HepG2 (cell line): ENCODE measurements around the gene SERPINB7. TPM values are rescaled to one million over a fixed set of nuclear protein-coding genes. Genes with fewer than 3 reads are reported as not detected.

ENCODE experiments used
- ATAC-seq: fragments of 200-7000 bp; cut with Tn5 transposase; 3 replicates; pipeline ENCODE4 v1.9.1; 2020; ENCODE audit warnings: mild to moderate bottlenecking, moderate library complexity
- BruUV-seq: library from RNA; stranded (reverse); fragments of 400-500 nt; replicated peaks from 2 replicates; lab custom pipeline; 2021; lab: Mats Ljungman, UMichigan
- CTCF ChIA-PET: fragments of 300-600 bp; formaldehyde crosslinking; extraction: SDS; loops from one replicate; lab custom pipeline; 2021; ENCODE audit warnings: low total read pairs, inconsistent platforms, low intra/inter-chr PET ratio; lab: Yijun Ruan, JAX
- POLR2A ChIA-PET: fragments of 350-600 bp; sonication (Branson Sonifier 250); formaldehyde crosslinking; loops from one replicate; lab custom pipeline; 2020; ENCODE audit warnings: antibody characterized with exemption, inconsistent platforms; lab: Yijun Ruan, JAX
- DNase-seq: peaks from one replicate; pipeline ENCODE4 v3.0.0-alpha.2; 2015; ENCODE audit warnings: low spot score
- FAIRE-seq: peaks from 3 replicates; lab custom pipeline; 2011; peaks lifted over from hg19 to GRCh38; lab: Jason Lieb, UNC
- H2AFZ ChIP-seq: one replicate; pipeline ENCODE4 v1.6.1; 2011; ENCODE audit warnings: low read length, inconsistent platforms
- H3K27ac ChIP-seq: fragments of 300-600 bp; 3 replicates; pipeline ENCODE4 v1.8.0; 2011; ENCODE audit warnings: mixed run types, mild to moderate bottlenecking, mixed read lengths, low read length, inconsistent platforms; ENCODE audit not compliant: insufficient read depth; ENCODE audit errors: extremely low read length
- H3K27me3 ChIP-seq, 2 experiments: fragments of 200-600 bp in 1 of 2; 2 replicates in 1 of 2; 3 replicates in 1 of 2; pipeline versions ENCODE4 v1.6.0 to v1.8.0; 2011; ENCODE audit warnings: low read length in 2 of 2, mild to moderate bottlenecking in 2 of 2, moderate library complexity in 2 of 2, inconsistent platforms in 1 of 2; ENCODE audit not compliant: insufficient read depth in 2 of 2, control insufficient read depth in 1 of 2
- H3K36me3 ChIP-seq, 2 experiments: fragments of 200-600 bp in 1 of 2; replicated peaks in 1 of 2; 2 replicates in 1 of 2; 3 replicates in 1 of 2; pipeline versions ENCODE4 v1.5.1 to v1.8.0; 2011; ENCODE audit warnings: low read length in 2 of 2, inconsistent platforms in 1 of 2; ENCODE audit not compliant: insufficient read depth in 2 of 2, control insufficient read depth in 1 of 2
- H3K4me1 ChIP-seq: 2 replicates; pipeline ENCODE4 v1.5.1; 2012; ENCODE audit warnings: low read length, inconsistent platforms; ENCODE audit not compliant: insufficient read depth
- H3K4me2 ChIP-seq: 2 replicates; pipeline ENCODE4 v1.6.0; 2011; ENCODE audit warnings: low read depth, low read length, inconsistent platforms
- H3K4me3 ChIP-seq, 3 experiments: fragments of 200-600 bp in 1 of 3; sonication (generic), shearing (Covaris generic) in 1 of 3; replicated peaks in 1 of 3; 2 replicates each; pipeline ENCODE4 v1.5.1; 2011 to 2016; ENCODE audit warnings: low read length in 3 of 3, inconsistent platforms in 2 of 3, low read depth in 2 of 3, mild to moderate bottlenecking in 2 of 3, control low read depth in 1 of 3, mixed read lengths in 1 of 3; ENCODE audit not compliant: insufficient read depth in 1 of 3
- H3K79me2 ChIP-seq: one replicate; pipeline ENCODE4 v1.6.1; 2011; ENCODE audit warnings: low read length, inconsistent platforms; ENCODE audit not compliant: insufficient read depth
- H3K9ac ChIP-seq: 2 replicates; pipeline ENCODE4 v1.6.0; 2011; ENCODE audit warnings: mild to moderate bottlenecking, low read depth, low read length, inconsistent platforms; ENCODE audit not compliant: insufficient read depth
- H3K9me3 ChIP-seq: 2 replicates; pipeline ENCODE4 v1.5.1; 2012; ENCODE audit warnings: mild to moderate bottlenecking, low read length
- H4K20me1 ChIP-seq: 2 replicates; pipeline ENCODE4 v1.6.0; 2011; ENCODE audit warnings: inconsistent platforms, mild to moderate bottlenecking, low read length, moderate library complexity; ENCODE audit not compliant: insufficient read depth
- ATM ChIP-seq: fragments of 450-650 bp; IDR thresholded peaks from 2 replicates; pipeline ENCODE4 v1.7.1; 2017; ENCODE audit warnings: mild to moderate bottlenecking, borderline replicate concordance
- CBX1 ChIP-seq: IDR thresholded peaks from one replicate; pipeline ENCODE4 v1.6.1; 2016; ENCODE audit warnings: antibody characterized with exemption, low read depth
- DNMT1 ChIP-seq: sonication (generic); formaldehyde crosslinking; IDR thresholded peaks from 2 replicates; pipeline ENCODE4 v1.5.1; 2020; ENCODE audit warnings: mild to moderate bottlenecking, missing genetic modification reagents
- FOXJ3 ChIP-seq: sonication (generic); formaldehyde crosslinking; IDR thresholded peaks from 2 replicates; pipeline ENCODE4 v1.4.0; 2020; ENCODE audit warnings: missing genetic modification reagents, mild to moderate bottlenecking, borderline replicate concordance
- NRL ChIP-seq: sonication (generic); formaldehyde crosslinking; IDR thresholded peaks from 2 replicates; pipeline ENCODE4 v1.5.0; 2020; ENCODE audit warnings: missing genetic modification reagents, mild to moderate bottlenecking, moderate library complexity, borderline replicate concordance
- RBM22 ChIP-seq: fragments of 200-400 bp; formaldehyde crosslinking; optimal IDR thresholded peaks from 2 replicates; pipeline ENCODE3; 2017; ENCODE audit warnings: mild to moderate bottlenecking, low read length, moderate library complexity
- SRSF1 ChIP-seq: fragments of 200-400 bp; formaldehyde crosslinking; optimal IDR thresholded peaks from 2 replicates; pipeline ENCODE3; 2017; ENCODE audit warnings: mild to moderate bottlenecking, low read depth, low read length, moderate library complexity
- ZNF256 ChIP-seq: sonication (generic); formaldehyde crosslinking; conservative IDR thresholded peaks from 2 replicates; pipeline ENCODE4 v1.4.0; 2020; ENCODE audit warnings: missing genetic modification reagents
- ZNF558 ChIP-seq: sonication (generic); formaldehyde crosslinking; IDR thresholded peaks from 2 replicates; pipeline ENCODE4 v1.9.0; 2022; ENCODE audit warnings: mild to moderate bottlenecking, missing genetic modification reagents, borderline replicate concordance
- ZNF567 ChIP-seq: sonication (generic); formaldehyde crosslinking; IDR thresholded peaks from 2 replicates; pipeline ENCODE4 v1.8.1; 2023; ENCODE audit warnings: mild to moderate bottlenecking, missing genetic modification reagents, borderline replicate concordance
- ZSCAN20 ChIP-seq: sonication (generic); formaldehyde crosslinking; IDR thresholded peaks from 2 replicates; pipeline ENCODE4 v1.4.0; 2020; ENCODE audit warnings: missing genetic modification reagents, mild to moderate bottlenecking, borderline replicate concordance
- ZSCAN21 ChIP-seq: sonication (generic); formaldehyde crosslinking; IDR thresholded peaks from 2 replicates; pipeline ENCODE4 v1.8.0; 2022; ENCODE audit warnings: mild to moderate bottlenecking, missing genetic modification reagents, moderate library complexity, borderline replicate concordance
- in situ Hi-C: cut with HindIII; loops from 2 replicates; pipeline ENCODE4 v1.10.0; 2017; ENCODE audit warnings: low pct_unique_long_range_greater_than_20kb; ENCODE audit not compliant: extremely low pct_ligation_motif_present
- intact Hi-C: fragments of 100-400 bp; cut with micrococcal nuclease; formaldehyde crosslinking; loops from one replicate; pipeline ENCODE4 v1.10.0; 2022; ENCODE audit not compliant: unreplicated experiment
- polyA plus RNA-seq, 8 experiments: library from polyadenylated mRNA; depleted of rRNA in 3 of 8; stranded (reverse) in 7 of 8; unstranded in 1 of 8; fragments of >200 nt; fragmentation: Illumina TruSeq in 4 of 8; extraction: Trizol in 4 of 8; gene quantifications; 2 replicates each; pipeline versions ENCODE4 v1.2.1 to v1.2.3, GENCODE V29; 2011 to 2016; ENCODE audit warnings: low read depth in 4 of 8, missing spikeins in 1 of 8, mixed read lengths in 1 of 8; ENCODE audit not compliant: insufficient read depth in 1 of 8
- total RNA-seq, 5 experiments: library from RNA; depleted of rRNA; stranded (reverse); fragments of >200 nt; fragmentation: Illumina TruSeq; extraction: Trizol; gene quantifications; 2 replicates each; pipeline ENCODE4 v1.2.3, GENCODE V29; 2016; ENCODE audit warnings: low read depth in 1 of 5
- TF ChIP-seq, protein P1 (sequence below), 2 experiments: sonication (generic) in 1 of 2; formaldehyde crosslinking in 1 of 2; IDR thresholded peaks; 2 replicates each; pipeline versions ENCODE4 v1.5.1 to v1.6.1; 2011 to 2020; ENCODE audit warnings: borderline replicate concordance in 1 of 2, low read depth in 1 of 2, low read length in 1 of 2, mild to moderate bottlenecking in 1 of 2, missing genetic modification reagents in 1 of 2, moderate library complexity in 1 of 2
- TF ChIP-seq, protein P2 (sequence below): sonication (generic); formaldehyde crosslinking; conservative IDR thresholded peaks from 2 replicates; pipeline ENCODE4 v1.4.0; 2020; ENCODE audit warnings: missing genetic modification reagents
- TF ChIP-seq, protein P3 (sequence below): sonication (generic); formaldehyde crosslinking; IDR thresholded peaks from 2 replicates; pipeline ENCODE4 v1.4.0; 2020; ENCODE audit warnings: missing genetic modification reagents

The SERPINB7 gene
- total and polyA plus RNA-seq, 2 of the 13 experiments (the other 11 are each of a cell fraction or from before 2014, with no cell fraction given) = not detected

DNA sequence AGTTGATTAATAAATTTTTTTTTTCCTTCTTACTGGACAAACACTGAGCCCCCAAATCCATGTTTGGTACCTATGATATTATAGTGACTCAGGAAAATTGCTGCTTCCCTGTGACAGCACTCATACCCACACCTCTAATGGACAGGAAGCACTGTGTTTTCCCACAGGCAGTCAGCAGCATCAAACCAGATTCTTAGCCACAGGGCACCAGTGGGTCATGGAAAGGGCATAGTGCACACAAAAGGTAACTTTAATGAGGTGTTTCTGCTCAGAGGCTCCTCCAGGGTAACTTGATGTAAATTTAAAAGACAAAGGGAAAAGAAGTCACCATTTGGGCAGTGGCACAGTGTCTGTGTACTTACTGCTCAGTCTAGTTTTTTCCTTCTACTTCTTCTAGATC lies 38.3 kb upstream of the SERPINB7 start:
- POLR2A ChIA-PET = no interaction called here
- Histone ChIP-seq H3K4me2 (no peak overlapping the region), H3K9me3 (no peaks in the 10 kb centered on the region), H3K27ac (no peak overlapping the region), H3K4me3 (no peak overlapping the region), H3K79me2 (no peaks in the 10 kb centered on the region), H4K20me1 (no peaks in the 10 kb centered on the region), H3K4me1 (no peaks in the 10 kb centered on the region), H3K36me3 (no peaks in the 10 kb centered on the region), H3K27me3 (no peaks in the 10 kb centered on the region; a peak in 1 of 5 replicates), H3K9ac (no peak overlapping the region), H2AFZ (no peak overlapping the region)
- no TSS peak for BruUV-seq
- intact Hi-C loops = no loop called here
- CTCF ChIA-PET = no interaction called here
- no peak for ATAC-seq
- DNase-seq = no peak
- in situ Hi-C loops = no loop called here
- FAIRE-seq = no peak
- no peak for TF ChIP-seq DNMT1
- TF ChIP-seq SRSF1 = no peak
- TF ChIP-seq, protein P1, sequence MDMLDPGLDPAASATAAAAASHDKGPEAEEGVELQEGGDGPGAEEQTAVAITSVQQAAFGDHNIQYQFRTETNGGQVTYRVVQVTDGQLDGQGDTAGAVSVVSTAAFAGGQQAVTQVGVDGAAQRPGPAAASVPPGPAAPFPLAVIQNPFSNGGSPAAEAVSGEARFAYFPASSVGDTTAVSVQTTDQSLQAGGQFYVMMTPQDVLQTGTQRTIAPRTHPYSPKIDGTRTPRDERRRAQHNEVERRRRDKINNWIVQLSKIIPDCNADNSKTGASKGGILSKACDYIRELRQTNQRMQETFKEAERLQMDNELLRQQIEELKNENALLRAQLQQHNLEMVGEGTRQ (IDR thresholded peaks at IDR 0.05; ENCODE audit: low read depth, low read length) = no peak
- TF ChIP-seq, protein P1 (CRISPR knock-in tag; IDR thresholded peaks at IDR 0.05; ENCODE audit: borderline replicate concordance) = no peak
- no peak for TF ChIP-seq ZSCAN21 (CRISPR knock-in tag)
- TF ChIP-seq ZNF567 (CRISPR knock-in tag) = no peak
- TF ChIP-seq ZSCAN20 = no peak
- TF ChIP-seq NRL (CRISPR knock-in tag) = no peak
- no peak for TF ChIP-seq ZNF256 (CRISPR knock-in tag)
- no peak for TF ChIP-seq RBM22
- TF ChIP-seq, protein P2, sequence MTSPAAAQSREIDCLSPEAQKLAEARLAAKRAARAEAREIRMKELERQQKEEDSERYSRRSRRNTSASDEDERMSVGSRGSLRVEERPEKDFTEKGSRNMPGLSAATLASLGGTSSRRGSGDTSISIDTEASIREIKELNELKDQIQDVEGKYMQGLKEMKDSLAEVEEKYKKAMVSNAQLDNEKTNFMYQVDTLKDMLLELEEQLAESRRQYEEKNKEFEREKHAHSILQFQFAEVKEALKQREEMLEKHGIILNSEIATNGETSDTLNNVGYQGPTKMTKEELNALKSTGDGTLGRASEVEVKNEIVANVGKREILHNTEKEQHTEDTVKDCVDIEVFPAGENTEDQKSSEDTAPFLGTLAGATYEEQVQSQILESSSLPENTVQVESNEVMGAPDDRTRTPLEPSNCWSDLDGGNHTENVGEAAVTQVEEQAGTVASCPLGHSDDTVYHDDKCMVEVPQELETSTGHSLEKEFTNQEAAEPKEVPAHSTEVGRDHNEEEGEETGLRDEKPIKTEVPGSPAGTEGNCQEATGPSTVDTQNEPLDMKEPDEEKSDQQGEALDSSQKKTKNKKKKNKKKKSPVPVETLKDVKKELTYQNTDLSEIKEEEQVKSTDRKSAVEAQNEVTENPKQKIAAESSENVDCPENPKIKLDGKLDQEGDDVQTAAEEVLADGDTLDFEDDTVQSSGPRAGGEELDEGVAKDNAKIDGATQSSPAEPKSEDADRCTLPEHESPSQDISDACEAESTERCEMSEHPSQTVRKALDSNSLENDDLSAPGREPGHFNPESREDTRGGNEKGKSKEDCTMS (CRISPR knock-in tag) = no peak
- TF ChIP-seq, protein P3, sequence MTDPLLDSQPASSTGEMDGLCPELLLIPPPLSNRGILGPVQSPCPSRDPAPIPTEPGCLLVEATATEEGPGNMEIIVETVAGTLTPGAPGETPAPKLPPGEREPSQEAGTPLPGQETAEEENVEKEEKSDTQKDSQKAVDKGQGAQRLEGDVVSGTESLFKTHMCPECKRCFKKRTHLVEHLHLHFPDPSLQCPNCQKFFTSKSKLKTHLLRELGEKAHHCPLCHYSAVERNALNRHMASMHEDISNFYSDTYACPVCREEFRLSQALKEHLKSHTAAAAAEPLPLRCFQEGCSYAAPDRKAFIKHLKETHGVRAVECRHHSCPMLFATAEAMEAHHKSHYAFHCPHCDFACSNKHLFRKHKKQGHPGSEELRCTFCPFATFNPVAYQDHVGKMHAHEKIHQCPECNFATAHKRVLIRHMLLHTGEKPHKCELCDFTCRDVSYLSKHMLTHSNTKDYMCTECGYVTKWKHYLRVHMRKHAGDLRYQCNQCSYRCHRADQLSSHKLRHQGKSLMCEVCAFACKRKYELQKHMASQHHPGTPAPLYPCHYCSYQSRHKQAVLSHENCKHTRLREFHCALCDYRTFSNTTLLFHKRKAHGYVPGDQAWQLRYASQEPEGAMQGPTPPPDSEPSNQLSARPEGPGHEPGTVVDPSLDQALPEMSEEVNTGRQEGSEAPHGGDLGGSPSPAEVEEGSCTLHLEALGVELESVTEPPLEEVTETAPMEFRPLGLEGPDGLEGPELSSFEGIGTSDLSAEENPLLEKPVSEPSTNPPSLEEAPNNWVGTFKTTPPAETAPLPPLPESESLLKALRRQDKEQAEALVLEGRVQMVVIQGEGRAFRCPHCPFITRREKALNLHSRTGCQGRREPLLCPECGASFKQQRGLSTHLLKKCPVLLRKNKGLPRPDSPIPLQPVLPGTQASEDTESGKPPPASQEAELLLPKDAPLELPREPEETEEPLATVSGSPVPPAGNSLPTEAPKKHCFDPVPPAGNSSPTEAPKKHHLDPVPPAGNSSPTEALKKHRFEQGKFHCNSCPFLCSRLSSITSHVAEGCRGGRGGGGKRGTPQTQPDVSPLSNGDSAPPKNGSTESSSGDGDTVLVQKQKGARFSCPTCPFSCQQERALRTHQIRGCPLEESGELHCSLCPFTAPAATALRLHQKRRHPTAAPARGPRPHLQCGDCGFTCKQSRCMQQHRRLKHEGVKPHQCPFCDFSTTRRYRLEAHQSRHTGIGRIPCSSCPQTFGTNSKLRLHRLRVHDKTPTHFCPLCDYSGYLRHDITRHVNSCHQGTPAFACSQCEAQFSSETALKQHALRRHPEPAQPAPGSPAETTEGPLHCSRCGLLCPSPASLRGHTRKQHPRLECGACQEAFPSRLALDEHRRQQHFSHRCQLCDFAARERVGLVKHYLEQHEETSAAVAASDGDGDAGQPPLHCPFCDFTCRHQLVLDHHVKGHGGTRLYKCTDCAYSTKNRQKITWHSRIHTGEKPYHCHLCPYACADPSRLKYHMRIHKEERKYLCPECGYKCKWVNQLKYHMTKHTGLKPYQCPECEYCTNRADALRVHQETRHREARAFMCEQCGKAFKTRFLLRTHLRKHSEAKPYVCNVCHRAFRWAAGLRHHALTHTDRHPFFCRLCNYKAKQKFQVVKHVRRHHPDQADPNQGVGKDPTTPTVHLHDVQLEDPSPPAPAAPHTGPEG (CRISPR knock-in tag) = no peak
- TF ChIP-seq FOXJ3 (CRISPR knock-in tag) = no peak
- TF ChIP-seq CBX1 = no peak
- no peak for TF ChIP-seq ZNF558 (CRISPR knock-in tag)
- no peak for TF ChIP-seq ATM
